SK-MEL-5 (cell line): Measurements from ENCODE around the gene KLK1. TPM values are rescaled to one million over a fixed set of nuclear protein-coding genes. Genes with fewer than 3 reads are reported as not detected.

Experiments used
- DNase-seq: peaks from one replicate; pipeline ENCODE4 v3.0.0-alpha.2; 2016; ENCODE audit warnings: low read depth, low spot score
- in situ Hi-C: cut with HindIII; loops from 2 replicates; pipeline ENCODE4 v1.10.0; 2016; ENCODE audit warnings: low sequenced_read_pairs, high pct_unique_total_duplicates, low pct_unique_long_range_greater_than_20kb
- total RNA-seq: library from RNA; depleted of rRNA; stranded (reverse); fragments of >200 nt; shearing (Covaris generic); gene quantifications from 2 replicates; pipeline ENCODE4 v1.2.3, GENCODE V29; 2014

KLK1 gene
- total RNA-seq, 1 experiment from 2014 or later, result not detected

GRCh38 chr19:50839712-50840655, 16.4 kb upstream of the KLK1 start:
- DNase-seq, result no peak
- in situ Hi-C loops, result no loop called here

GRCh38 chr19:50838239-50838638, 14.7 kb upstream of the KLK1 start:
- in situ Hi-C loops, result no loop called here
- peak; percentile 43 for DNase-seq

- in situ Hi-C loops, result no loop called here
- DNase-seq, result no peak
Measured at GRCh38 chr19:50837300-50837699, 13.7 kb upstream of the KLK1 start.

GRCh38 chr19:50836543-50837195, 13.1 kb upstream of the KLK1 start:
- DNase-seq, result no peak
- in situ Hi-C loops, result no loop called here

- in situ Hi-C loops, result no loop called here
- peak; percentile 61 for DNase-seq
Measured at GRCh38 chr19:50835785-50836542, 12.4 kb upstream of the KLK1 start.

GRCh38 chr19:50835103-50835784, 11.7 kb upstream of the KLK1 start:
- in situ Hi-C loops, result no loop called here
- no peak for DNase-seq

GRCh38 chr19:50833802-50834167, 10.2 kb upstream of the KLK1 start:
- in situ Hi-C loops, result no loop called here
- no peak for DNase-seq

GRCh38 chr19:50833117-50833801, 9.7 kb upstream of the KLK1 start, which contains the start of gene KLK15:
Gene KLK15 (minus strand): TSS chr19:50833574. CDS start chr19:50831492, 2,082 bp downstream.
- DNase-seq, result no peak
- in situ Hi-C loops, result no loop called here

GRCh38 chr19:50832666-50833065, 9.1 kb upstream of the KLK1 start:
- DNase-seq, result no peak
- in situ Hi-C loops, result no loop called here

- no peak for DNase-seq
- in situ Hi-C loops, result no loop called here
Measured at GRCh38 chr19:50831026-50831396, 7.4 kb upstream of the KLK1 start.

GRCh38 chr19:50830266-50831025, 6.9 kb upstream of the KLK1 start:
- DNase-seq, result no peak
- in situ Hi-C loops, result no loop called here

GRCh38 chr19:50829801-50830200, 6.2 kb upstream of the KLK1 start:
- in situ Hi-C loops, result no loop called here
- no peak for DNase-seq

GRCh38 chr19:50827476-50827875, 3.9 kb upstream of the KLK1 start:
- no peak for DNase-seq

GRCh38 chr19:50826492-50827240, 3.1 kb upstream of the KLK1 start:
- in situ Hi-C loops, result no loop called here
- DNase-seq, result no peak

More at GRCh38 chr19:50827476-50827875, 3.9 kb upstream of the KLK1 start:
- in situ Hi-C loops, result no loop called here

- no peak for DNase-seq
- in situ Hi-C loops, result no loop called here
Measured at GRCh38 chr19:50822661-50823208, 852 bp downstream of the KLK1 start.

GRCh38 chr19:50821622-50822021, 2.0 kb downstream of the KLK1 start:
- DNase-seq, result no peak
- in situ Hi-C loops, result no loop called here
